ENCODE data around the gene UCP1.

The UCP1 gene

GRCh38 chr4:140568507-140569306 lies at the start of gene UCP1:
TSS of gene UCP1 (minus strand) at chr4:140568961. CDS start at chr4:140568729, 232 bp downstream.
- DNase-seq = no peak

- no peak for DNase-seq
Observed at GRCh38 chr4:140617499-140618248, 48.9 kb upstream of the UCP1 start.

GRCh38 chr4:140615451-140615850 lies 46.7 kb upstream of the UCP1 start:
- DNase-seq = no peak

- DNase-seq = no peak
Observed at GRCh38 chr4:140612357-140612756, 43.6 kb upstream of the UCP1 start.

GRCh38 chr4:140611854-140612253 lies 43.1 kb upstream of the UCP1 start:
- no peak for DNase-seq

- no peak for DNase-seq
Observed at GRCh38 chr4:140609548-140610425, 41.0 kb upstream of the UCP1 start.

GRCh38 chr4:140607852-140608251 lies 39.1 kb upstream of the UCP1 start:
- DNase-seq = no peak

- no peak for DNase-seq
Observed at GRCh38 chr4:140604544-140604943, 35.8 kb upstream of the UCP1 start.

GRCh38 chr4:140603286-140603685 lies 34.5 kb upstream of the UCP1 start:
- no peak for DNase-seq

GRCh38 chr4:140602714-140603113 lies 34.0 kb upstream of the UCP1 start:
- DNase-seq = no peak

GRCh38 chr4:140600408-140600807 lies 31.6 kb upstream of the UCP1 start:
- DNase-seq = no peak

GRCh38 chr4:140595065-140595464 lies 26.3 kb upstream of the UCP1 start:
- DNase-seq = no peak

- DNase-seq = no peak
Observed at GRCh38 chr4:140584439-140584838, 15.7 kb upstream of the UCP1 start.

- DNase-seq = no peak
Observed at GRCh38 chr4:140581078-140581477, 12.3 kb upstream of the UCP1 start.

GRCh38 chr4:140579278-140579677 lies 10.5 kb upstream of the UCP1 start:
- no peak for DNase-seq

- DNase-seq = no peak
Observed at GRCh38 chr4:140575489-140575888, 6.7 kb upstream of the UCP1 start.

GRCh38 chr4:140571620-140572019 lies 2.9 kb upstream of the UCP1 start:
- DNase-seq = no peak

- no peak for DNase-seq
Observed at GRCh38 chr4:140569307-140569638, 512 bp upstream of the UCP1 start.

GRCh38 chr4:140559696-140560095 lies 9.1 kb downstream of the UCP1 start:
- no peak for DNase-seq

- no peak for DNase-seq
Observed at GRCh38 chr4:140557831-140558435, 10.8 kb downstream of the UCP1 start.

GRCh38 chr4:140556372-140557085 lies 12.2 kb downstream of the UCP1 start:
- DNase-seq = no peak

GRCh38 chr4:140533951-140534480 lies 34.7 kb downstream of the UCP1 start:
- DNase-seq = no peak
